Mesenteric fat pad (tissue), 1 donor: ENCODE measurements around the gene DUSP10. TPM values are rescaled to one million over a fixed set of nuclear protein-coding genes. Genes with fewer than 3 reads are reported as not detected.

Source experiments
- DNase-seq: peaks from one replicate; pipeline ENCODE4 v3.0.0-alpha.2; 2020; ENCODE audit warnings: low spot score
- long read RNA-seq: library from polyadenylated mRNA; unstranded; transcript quantifications from one replicate; pipeline ENCODE4 v2.0.0, GENCODE V29; 2020
- total RNA-seq: library from RNA; stranded (reverse); fragmentation: NEBNext Ultra II Directional; extraction: Animal tissue kit (Norgen Biotek cat#: 25700); gene quantifications from one replicate; pipeline ENCODE4 v1.2.1, GENCODE V29; 2021
- donor health status: DM: yes; HTN: yes; CAD: no.

Gene DUSP10
- 5.8 TPM for total RNA-seq
- long read RNA-seq, transcript DUSP10-201 (4 exons, 2,676 nt) = major isoform, 6 of 11 reads
- long read RNA-seq, partial matches to known transcripts = 1 of 11 reads
- long read RNA-seq, other reads (novel, unspliced or antisense) = 4 of 11 reads

DNA sequence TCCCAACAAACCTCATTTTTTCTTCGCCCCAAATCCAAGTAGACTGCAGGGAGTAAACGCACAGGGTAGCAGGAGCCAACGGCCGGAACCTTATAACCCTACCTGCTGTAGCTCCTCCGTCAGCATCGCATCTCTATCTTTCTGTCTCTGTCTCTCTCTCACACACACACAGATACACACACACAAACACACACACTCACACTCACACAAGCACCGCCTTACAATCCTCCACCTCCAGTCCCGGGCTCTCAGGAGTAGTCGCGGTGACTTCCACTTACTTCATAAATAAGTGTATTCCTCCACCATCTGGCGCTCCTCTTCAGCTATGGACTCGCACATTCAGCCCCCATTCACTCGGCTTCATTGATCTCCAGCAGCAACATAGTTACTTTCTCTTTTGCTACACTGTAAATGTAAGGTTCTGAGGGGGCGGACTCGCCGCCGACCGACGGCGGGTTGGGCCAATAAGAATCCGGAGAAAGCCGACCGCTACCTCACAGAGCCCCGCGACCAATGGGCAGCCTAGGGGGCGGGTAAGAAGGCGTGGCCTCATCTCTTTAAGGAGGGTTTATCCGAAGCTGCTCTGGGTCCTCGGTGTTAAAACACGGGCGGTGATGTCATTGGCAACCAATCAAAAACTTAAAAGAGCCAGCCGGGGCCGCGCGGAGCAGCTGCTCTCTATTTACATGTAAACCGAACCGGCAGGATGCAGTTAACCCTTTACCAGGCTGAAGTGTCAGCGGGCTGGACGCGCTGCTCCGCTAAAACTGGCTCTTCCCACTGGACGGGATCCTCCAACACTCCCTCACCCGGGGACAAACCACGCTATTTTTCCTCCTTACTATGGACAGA, at the start of gene DUSP10:
TSS of gene DUSP10 (minus strand) at position 387 of the 852 bp plus-strand sequence. CDS start 2,345 bp downstream, outside the sequence.
- DNase-seq = peak; percentile 98

DNA sequence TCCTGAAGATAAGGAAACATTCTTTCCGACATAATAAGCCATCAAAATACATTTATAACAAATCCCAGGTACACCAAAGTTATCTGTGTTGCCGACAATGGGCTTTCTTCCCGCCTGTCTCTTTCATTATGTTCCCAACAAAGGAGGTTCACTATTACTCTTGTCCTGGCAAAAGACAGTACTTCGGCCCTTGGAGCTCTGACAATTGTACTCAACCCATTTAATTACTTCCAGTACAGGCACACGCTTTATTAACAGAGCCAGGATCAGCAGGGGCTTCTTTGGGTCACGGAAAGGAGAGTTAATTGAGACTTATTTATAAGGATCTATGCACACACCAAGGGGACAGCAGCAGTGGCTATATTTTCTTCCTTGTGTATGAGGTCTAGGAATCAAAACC, 46.6 kb upstream of the DUSP10 start:
- no peak for DNase-seq

DNA sequence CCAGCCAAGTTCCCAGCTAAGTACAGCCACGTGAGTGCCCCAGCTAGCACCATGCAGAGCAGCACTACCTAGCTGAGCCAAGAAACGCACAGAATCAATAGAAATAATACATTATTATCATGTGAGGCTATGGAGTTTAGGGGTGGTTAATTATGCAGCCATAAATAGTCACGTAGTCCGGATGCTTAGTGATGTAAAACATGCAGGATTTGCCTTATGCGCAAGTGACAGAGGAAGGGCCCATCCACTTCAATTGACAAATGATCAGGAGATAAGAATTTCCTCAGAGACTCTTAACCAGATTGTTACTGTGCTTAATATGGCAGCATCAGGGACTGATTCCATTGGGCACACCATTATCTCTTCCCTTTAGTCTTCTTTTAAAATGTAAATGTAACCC, 44.8 kb upstream of the DUSP10 start:
- no peak for DNase-seq

DNA sequence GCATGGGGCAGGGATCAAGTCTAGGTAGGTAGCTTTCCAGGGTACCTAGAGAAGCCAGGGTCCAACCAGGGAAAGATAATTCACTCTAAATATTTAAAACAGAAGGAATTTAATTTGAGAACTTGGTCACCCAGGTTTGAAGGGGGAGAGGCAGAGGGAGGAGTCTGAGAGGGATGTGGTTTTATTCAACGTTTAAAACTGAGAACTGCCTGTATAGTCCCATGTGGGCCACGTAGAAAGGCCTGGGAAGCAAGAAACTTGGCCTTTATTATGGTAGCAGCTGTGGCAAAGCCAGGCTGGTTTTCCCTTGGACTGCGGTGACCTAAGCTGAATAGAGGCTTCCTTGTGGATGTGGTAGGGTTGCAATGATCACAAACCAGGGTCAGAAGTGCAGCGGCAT, 42.0 kb upstream of the DUSP10 start:
- DNase-seq = no peak

DNA sequence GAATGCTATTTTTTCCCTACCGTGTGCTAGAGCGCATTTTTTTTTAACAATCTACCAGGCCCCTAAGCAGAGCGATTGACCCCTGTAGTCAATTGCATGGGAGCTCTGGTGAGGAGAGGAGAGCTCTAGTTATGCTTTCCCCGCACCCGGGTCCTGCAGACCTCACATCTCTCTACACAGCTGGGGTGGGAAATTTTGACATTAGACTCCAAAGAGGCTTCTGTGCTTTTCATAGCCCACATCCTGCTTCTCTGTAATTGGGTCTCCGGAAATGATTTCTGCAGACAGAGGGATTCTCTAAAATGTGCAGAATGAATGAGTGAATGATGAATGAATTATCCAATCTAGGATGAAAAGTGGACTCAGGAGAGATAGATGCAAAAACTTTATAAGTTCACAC, 41.5 kb upstream of the DUSP10 start:
- no peak for DNase-seq

DNA sequence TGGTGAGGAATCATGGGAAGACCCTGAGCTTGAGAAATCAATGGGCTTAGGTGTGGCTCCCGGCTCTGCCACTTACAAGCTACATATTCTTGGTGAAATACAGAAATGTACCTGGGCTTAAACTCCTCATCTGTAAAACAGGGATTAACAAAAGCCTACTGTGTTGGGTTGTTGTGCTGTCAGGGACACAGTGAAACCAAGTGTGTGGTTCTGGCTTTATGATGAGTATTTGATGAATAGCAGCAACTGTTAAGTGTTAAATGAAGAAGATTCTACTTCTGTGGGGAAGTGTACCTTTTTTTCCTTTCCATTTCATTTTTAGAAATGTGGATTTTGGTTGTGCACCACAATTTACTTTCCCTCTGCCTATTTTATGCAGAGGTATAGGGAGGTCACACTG, 41.1 kb upstream of the DUSP10 start:
- no peak for DNase-seq

DNA sequence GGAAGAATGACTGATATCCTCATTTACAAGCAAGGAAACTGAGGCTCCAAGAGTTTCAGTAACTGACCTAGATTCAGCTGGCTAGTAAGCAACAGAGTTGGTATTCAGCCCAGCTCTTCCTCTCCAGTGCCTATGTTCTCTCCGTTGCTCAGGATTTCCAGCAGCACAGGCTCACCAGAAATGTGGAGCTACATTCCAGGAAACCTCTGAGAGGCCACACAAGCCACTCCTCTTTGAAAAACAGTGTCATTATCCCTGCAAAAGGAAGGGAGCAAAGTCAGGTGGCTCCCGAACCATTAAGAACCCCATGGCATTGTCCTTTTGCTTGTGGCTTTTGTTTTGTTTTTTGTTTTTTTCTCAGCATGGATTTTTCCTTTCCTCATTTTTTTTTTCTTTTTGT, 40.6 kb upstream of the DUSP10 start:
- no peak for DNase-seq

DNA sequence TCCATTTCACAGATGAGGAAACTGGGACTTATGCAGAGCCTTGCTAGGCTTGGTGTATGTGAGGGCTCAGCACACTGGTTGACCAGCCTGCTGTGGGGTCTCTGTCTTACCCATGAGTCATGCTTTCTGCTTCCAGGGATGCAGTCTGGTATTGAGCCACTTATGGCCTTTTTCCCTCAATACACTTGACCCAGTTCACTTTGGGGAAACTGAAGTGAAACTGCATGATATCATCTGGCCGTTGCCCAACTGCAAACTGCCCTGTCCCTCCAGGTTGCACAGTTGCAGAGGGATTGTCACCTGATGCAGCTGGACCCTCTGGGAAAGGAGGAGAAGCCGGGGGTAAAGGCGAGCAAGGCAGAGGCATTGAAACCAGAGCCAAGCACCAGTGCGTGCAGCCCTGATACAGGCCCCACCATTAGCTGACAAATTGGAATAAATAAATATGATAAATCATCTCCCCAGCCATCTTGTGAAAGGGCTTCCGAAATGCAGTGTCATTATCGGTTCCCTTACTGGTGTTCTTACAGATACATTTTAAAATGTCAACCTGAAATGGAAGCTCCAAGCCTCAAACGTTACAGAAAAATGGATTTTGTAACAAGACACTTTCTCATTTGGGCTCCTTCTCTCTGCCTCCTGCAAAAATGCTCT, 39.3 kb upstream of the DUSP10 start:
- no peak for DNase-seq

DNA sequence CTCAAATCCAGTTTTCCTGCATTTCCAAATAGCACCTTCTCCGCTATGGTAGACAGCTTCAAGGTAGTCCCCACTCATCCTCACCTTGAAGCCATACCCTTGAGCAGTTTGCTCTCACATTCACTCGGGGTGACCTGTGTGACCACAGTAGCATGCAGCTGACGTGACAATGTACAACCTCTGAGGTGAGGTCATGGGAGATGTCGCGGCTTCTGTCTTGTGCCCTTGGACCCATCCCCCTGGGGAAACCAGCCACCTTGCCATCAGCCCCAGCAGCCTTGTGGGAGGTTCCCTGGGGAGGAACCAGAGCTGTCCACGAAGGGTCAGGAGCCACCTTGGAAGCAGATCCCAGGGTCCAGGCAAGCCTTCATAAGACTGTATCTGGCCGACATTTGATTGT, 38.3 kb upstream of the DUSP10 start:
- no peak for DNase-seq

DNA sequence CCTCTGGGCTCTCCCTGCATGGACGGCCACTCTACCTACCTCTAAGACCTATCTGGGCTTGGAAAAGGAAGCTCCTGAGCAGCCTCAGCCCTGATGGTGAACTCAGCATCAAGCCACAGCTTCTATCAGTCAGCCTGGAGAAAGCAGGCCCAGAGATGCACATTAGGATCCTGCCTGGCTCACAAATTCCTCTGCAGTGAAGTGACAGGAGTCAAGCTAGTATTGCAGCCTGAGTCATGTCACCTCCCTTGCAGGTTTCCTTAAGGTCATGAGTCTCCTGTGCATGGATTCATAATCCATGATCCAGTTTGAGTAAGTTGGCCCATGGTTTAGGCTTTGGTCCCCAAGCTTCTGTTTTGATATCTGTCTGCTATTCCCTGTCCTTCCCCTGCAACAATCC, 37.9 kb upstream of the DUSP10 start:
- no peak for DNase-seq

DNA sequence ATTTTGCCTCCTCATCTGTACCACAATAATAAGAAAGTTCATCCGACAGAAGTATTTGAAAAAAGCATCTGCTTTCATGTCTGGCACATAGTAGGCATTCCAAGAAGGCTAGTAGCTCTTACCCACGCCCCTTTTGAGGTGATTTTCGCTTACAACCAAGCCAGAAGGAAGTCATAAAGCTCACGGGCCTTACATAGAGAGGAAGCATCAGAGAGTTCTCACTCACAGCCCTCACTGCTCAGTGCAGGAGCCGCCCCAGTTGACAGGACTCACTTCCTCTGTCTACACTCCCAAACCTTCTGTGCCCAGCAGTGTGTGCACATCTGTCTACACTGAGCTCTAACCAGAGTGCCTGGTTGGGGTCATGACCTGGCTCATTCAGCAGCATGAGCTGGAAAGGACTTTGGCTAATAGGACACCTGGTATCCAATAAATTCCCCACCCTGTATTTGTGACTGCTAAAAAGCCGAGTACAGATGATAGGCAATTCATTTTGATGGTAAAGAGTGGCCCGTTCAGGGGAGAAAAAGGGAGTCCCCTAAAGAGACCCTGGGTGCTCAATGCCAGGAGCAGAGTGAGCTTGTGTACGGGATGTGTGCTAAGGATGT, 36.8 kb upstream of the DUSP10 start:
- DNase-seq = no peak

DNA sequence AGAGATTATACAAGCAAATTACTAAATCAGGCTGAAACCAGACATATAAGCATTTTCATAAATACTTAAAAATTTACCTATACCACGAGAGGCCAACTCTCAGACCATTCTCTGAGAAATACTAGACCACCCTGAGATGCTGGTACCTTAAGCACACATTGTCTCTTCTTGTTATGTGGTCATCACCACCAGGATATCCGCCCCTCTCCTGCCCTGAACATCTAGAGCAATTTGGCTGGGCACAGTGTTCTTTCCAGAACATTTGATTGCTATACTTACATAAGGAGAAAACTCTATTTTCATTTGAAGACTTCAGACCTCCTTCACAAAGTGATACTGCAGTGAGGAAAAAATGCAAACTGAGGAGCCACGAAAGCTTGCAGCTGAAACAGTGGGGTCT, 36.2 kb upstream of the DUSP10 start:
- no peak for DNase-seq

DNA sequence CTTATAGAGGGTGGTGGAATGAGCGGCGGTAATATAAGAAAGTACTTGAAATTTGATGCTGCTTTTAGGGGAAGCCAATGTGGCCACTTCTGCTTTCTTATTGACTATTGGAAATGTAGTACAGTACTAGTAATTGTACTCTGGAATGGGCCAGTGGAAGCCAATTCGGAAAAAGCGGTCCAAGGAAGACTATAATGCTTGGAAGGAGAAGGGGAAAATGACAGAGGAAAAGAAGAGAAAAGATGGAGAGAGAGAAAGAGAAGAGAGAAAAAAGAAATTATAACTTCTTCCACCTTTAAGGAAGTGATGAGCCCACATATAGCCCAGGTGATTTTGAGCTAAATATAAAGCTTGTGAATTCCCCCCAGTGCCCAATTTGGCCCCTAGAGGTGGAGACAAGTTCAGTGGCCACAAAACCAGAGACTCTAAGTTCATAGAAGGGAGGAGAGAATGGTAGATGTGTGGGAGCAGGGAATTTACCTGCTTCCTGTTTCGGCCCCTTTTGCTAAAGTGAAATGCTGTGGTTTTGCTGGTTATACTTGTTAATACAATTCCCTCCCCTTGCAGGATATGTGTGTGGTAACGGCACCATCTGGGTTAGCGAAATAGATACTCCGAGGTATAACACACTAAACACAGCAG, 35.7 kb upstream of the DUSP10 start:
- DNase-seq = no peak

DNA sequence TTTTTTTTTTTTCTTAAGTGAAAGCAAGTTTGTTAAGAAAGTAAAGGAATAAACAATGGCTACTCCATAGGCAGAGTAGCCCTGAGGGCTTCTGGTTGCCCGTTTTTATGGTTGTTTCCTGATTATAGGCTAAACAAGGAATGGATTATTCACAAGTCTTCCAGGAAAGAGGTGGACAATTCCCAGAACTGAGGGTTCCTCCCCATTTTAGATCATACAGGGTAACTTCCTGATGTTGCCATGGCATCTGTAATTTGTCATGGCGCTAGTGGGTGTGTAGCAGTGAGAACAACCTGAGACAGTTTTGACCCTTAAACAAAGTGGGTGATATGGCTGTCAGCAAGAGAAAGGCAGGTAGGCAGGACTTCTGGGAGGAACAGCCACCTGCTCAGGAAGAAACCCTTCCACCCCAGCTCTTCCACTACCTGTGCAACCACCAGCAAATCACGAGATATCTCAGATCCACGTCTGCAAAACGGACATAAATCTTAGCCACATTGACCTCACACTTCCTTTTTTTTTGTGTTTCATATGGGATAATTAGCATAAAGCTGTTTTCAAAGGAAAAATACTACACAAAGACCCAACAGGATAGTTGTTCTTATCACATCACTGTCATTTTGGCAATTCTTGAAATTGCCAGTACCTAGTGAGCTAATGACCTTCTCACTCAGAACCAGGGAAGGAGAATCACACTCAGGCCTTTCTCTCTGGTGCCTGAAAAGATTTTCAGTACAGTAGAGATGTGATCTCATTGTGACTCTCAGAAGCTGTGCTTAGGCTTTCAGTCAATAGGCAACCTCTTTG, 34.8 kb upstream of the DUSP10 start:
- no peak for DNase-seq

DNA sequence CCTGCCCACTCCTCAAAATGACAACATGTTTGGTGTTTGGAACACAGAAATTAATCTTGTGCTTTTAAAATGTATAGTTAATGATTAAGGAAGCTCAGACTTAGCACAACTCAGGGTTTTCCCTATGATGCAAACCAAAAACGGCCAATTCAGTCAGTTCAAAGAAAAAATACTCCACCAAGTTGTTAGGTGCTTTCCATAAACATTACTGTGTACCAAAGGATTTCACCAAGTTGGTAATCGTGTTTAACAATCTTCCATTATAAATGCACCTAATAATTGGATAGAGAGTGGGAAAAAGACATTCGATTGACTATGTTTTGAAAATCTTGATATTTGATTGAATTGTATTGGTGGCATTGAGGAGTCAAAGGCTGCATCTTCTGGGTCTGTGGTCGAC, 33.3 kb upstream of the DUSP10 start:
- DNase-seq = no peak

DNA sequence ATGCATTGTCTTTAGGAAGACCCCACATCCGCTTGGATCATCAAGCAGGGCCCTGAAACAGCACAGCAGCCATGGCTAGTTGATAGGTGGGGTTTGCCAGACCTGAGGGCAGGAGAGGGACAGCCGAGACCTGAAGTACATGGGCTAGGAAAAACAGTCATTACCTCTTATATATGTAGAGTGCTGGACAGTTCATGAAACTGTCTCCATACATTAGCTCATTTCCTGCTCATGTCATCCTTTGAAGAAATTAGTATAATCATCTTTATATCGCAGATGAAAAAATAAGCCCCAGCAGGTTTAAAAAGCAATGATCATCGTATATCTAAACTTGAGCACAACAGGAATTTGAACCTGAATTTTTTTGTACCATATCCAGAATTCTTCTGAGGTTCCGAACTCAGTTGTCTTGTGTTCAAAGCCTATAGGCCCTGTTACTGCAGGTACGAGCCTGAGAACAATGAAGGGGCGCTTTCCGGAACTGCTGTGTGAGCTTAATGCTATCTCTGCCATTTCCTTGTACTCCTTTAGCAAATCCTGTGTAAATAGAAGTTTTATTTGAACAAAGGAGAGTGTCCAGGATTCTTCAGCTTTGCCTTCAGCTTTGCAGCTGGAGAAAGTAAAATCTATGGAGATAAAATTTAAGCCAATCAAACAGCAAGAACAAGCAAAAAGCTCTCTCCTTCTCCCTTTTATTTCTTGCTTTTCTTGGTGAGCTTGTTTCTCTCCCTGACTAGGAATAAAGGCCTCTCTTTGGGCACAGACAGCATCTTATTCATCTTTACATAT, 32.4 kb upstream of the DUSP10 start:
- DNase-seq = no peak

DNA sequence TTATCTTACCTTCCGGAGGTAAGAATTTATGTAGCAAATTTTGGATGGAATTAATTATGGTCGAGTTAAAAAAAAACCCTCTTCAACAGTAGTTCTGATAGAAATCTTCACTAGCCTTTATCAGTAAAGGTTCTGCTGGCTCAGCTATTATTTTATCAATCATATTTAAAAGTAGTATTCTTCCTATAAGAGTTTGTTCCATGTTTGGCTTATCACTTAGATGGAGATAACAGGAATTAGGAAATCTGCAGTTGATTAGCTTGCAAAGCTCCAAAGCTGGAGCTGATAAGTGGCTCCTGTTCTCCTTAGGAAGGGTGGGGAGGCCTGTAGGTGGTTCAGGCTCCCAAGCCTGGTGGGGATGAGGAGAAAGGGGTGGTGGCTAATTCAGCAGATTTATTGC, 31.5 kb upstream of the DUSP10 start:
- DNase-seq = no peak

DNA sequence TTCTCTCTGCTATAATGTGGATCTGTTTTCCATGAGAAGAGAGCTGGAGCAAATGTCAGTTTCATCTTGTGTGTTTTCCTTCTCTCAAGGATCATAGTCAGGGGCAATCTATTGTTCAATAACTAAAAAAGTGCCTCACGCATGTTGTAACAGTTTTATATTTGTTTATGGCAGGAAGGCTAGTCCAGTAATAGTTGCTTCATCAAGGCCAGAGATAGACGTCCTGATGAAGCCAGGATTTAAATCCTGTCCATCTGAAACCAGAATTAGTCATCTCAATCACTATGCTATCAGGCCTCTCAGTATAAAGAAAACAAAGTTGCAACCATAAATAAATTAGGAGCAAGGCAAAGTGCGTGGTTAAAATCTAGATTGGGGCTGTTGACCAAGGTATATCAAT, 30.2 kb upstream of the DUSP10 start:
- no peak for DNase-seq

DNA sequence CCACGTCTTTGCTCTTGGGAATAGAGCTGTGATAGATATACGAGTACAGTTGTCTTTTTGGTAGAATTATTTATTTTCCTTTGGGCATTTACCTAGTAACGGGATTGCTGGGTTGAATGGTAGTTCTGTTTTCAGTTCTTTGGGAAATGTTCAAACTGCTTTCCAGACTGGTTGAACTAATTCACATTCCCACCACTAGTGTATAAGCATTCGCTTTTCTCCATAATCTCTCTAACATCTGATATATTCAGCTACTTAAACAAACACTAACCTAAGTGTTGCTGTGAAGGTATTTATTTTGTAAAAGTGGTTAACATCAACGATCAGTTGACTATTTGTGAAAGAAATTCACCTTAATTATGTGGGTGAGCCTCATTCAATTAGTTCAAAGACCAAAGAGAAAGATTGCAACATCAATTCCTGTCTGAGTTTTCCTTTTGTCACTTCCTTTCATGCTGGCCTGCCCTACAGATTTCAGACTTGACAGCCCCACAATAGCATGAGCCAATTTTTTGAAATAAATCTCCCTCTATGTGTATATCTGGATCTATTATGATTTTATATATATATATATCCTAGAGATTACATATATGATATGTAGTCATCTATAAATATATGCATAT, 26.7 kb upstream of the DUSP10 start:
- no peak for DNase-seq

DNA sequence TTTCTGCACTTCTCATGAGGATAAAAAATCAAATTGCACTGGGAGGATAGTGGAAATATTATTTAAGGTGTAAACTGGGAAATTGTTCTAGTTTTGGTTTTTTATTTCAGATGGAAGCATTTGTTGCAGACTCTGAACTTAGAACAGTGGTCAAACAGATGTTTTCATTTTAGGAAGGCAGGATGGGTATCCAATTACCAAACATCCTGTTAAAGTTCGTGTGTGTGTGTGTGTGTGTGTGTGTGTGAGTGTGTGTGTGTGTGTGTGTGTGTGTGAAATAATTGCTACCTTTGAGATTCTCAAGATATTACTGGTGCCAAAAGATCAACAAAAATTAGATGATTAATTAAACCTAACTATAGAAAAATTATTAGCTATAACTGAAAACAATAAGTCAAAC, 24.3 kb upstream of the DUSP10 start:
- no peak for DNase-seq
